HFFc6 (cell line): ENCODE measurements around the gene ZNF432. TPM values are rescaled to one million over a fixed set of nuclear protein-coding genes. Genes with fewer than 3 reads are reported as not detected.
"Not testable (repeated sequence)": the region's sequence is repeated elsewhere in the genome, so short reads cannot be mapped to it uniquely, and the experiment has no call there.

Experiments
- DNase-seq: peaks from one replicate; pipeline ENCODE4 v3.0.0-alpha.2; 2018
- H3K27ac Mint-ChIP-seq: 2 replicates; pipeline ENCODE4 v1.8.0; 2020; ENCODE audit warnings: mild to moderate bottlenecking, mixed read lengths
- H3K27me3 Mint-ChIP-seq: 2 replicates; pipeline ENCODE4 v1.8.0; 2021; ENCODE audit warnings: mild to moderate bottlenecking, moderate library complexity, mixed read lengths; ENCODE audit not compliant: insufficient read depth
- H3K36me3 Mint-ChIP-seq: 2 replicates; pipeline ENCODE4 v1.8.0; 2021; ENCODE audit warnings: low read depth, mixed read lengths
- H3K4me1 Mint-ChIP-seq: 2 replicates; pipeline ENCODE4 v1.8.0; 2020; ENCODE audit warnings: low read depth, mixed read lengths
- H3K4me3 Mint-ChIP-seq: 2 replicates; pipeline ENCODE4 v1.8.0; 2020; ENCODE audit warnings: mild to moderate bottlenecking, moderate library complexity, mixed read lengths
- H3K9me3 Mint-ChIP-seq: 2 replicates; pipeline ENCODE4 v1.8.0; 2020; ENCODE audit warnings: mild to moderate bottlenecking, mixed read lengths
- total RNA-seq, 6 experiments: library from RNA; stranded (reverse); fragmentation: NEBNext Ultra II Directional; extraction: Animal tissue kit (Norgen Biotek cat#: 25700); gene quantifications; 2 replicates in 1 of 6; 3 replicates in 5 of 6; pipeline ENCODE4 v1.2.3, GENCODE V29; 2021
- TF ChIP-seq, protein P1 (sequence below): fragments of 200-600 bp; sonication (generic); IDR thresholded peaks from 2 replicates; pipeline ENCODE4 v1.5.0; 2021; ENCODE audit warnings: antibody characterized with exemption, mild to moderate bottlenecking

ZNF432 gene
- total RNA-seq, 6 experiments from 2014 or later = 5.6 to 6.9 (median 6.7) TPM

DNA sequence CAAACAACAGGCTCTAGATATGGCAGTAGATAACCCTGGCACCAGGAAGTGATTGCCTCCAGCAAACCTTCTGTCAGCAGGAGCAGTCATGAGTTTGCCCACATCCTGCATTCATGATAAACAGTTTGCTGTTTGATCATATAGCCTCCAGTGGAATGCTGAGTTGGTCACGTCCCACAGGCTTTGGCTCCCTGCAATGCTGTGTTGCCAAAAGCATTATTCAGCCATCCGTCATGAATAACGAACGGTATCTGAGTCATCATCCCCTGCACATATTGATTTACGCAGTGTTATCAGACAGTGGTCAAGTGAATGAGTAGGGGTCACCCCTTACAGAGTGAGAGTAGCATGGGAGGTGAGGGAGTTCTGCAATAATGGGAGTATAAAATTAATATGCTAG, 21.9 kb upstream of the ZNF432 start:
- H3K36me3 Mint-ChIP-seq = peaks cover 96% of the 10 kb centered on the region
- H3K4me1 Mint-ChIP-seq = no peaks in the 10 kb centered on the region
- H3K4me3 Mint-ChIP-seq = no peak overlapping the region
- DNase-seq = no peak
- H3K27ac Mint-ChIP-seq = no peak overlapping the region
- TF ChIP-seq, protein P1, sequence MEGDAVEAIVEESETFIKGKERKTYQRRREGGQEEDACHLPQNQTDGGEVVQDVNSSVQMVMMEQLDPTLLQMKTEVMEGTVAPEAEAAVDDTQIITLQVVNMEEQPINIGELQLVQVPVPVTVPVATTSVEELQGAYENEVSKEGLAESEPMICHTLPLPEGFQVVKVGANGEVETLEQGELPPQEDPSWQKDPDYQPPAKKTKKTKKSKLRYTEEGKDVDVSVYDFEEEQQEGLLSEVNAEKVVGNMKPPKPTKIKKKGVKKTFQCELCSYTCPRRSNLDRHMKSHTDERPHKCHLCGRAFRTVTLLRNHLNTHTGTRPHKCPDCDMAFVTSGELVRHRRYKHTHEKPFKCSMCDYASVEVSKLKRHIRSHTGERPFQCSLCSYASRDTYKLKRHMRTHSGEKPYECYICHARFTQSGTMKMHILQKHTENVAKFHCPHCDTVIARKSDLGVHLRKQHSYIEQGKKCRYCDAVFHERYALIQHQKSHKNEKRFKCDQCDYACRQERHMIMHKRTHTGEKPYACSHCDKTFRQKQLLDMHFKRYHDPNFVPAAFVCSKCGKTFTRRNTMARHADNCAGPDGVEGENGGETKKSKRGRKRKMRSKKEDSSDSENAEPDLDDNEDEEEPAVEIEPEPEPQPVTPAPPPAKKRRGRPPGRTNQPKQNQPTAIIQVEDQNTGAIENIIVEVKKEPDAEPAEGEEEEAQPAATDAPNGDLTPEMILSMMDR = no peak
- no peaks in the 10 kb centered on the region for H3K27me3 Mint-ChIP-seq
- H3K9me3 Mint-ChIP-seq = peaks cover 99% of the 10 kb centered on the region

DNA sequence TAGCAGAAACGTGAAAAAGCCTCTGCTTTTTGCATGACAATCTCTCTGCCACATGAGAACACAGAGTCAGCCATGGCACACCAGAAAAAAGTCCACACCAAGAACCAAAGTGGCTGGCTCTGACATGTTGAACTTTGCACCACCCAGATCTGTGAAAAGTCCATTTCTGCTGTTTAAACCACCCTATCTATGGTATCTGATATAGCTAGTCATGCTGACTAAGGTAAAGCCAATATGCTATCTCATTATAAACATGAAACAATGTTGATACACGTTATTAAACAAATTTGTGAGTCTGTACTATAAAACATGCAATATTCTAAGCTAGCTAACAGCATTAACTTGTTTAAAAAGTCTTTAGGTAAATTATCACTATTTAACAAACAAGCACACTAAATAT, 21.0 kb upstream of the ZNF432 start:
- no peak for DNase-seq
- no peaks in the 10 kb centered on the region for H3K27me3 Mint-ChIP-seq
- H3K27ac Mint-ChIP-seq = no peak overlapping the region
- H3K36me3 Mint-ChIP-seq = peaks cover 95% of the 10 kb centered on the region
- TF ChIP-seq, protein P1 = no peak
- no peaks in the 10 kb centered on the region for H3K4me1 Mint-ChIP-seq
- peaks cover 99% of the 10 kb centered on the region for H3K9me3 Mint-ChIP-seq
- H3K4me3 Mint-ChIP-seq = no peak overlapping the region

DNA sequence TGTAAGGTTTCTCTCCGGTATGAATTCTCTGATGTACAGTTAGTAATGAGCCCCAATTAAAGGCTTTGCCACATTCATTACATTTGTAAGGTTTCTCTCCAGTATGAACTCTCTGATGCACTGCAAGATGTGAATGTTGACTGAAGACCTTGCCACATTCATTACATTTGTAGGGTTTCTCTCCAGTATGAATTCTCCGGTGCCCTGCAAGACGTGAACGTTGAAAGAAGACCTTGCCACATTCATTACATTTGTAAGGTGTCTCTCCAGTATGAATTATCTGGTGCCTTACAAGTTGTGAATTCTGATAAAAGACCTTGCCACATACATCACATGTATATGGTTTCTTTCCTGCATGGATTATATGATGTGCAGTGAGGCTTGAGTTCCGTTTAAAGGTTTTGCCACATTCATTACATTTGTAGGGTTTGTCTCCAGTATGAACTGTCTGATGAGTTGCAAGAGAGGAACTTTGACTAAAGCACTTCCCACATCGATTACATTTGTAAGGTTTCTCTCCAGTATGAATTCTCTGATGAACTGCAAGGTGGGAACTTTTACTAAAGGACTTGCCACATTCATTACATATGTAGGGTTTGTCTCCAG, 17.7 kb upstream of the ZNF432 start:
- H3K36me3 Mint-ChIP-seq = peaks cover 93% of the 10 kb centered on the region
- no peak for DNase-seq
- no peaks in the 10 kb centered on the region; the same call in 1 of the 2 replicates for H3K27me3 Mint-ChIP-seq
- TF ChIP-seq, protein P1 = no peak
- no peak overlapping the region for H3K4me3 Mint-ChIP-seq
- no peaks in the 10 kb centered on the region for H3K4me1 Mint-ChIP-seq
- H3K9me3 Mint-ChIP-seq = peaks cover 99% of the 10 kb centered on the region
- H3K27ac Mint-ChIP-seq = no peak overlapping the region

DNA sequence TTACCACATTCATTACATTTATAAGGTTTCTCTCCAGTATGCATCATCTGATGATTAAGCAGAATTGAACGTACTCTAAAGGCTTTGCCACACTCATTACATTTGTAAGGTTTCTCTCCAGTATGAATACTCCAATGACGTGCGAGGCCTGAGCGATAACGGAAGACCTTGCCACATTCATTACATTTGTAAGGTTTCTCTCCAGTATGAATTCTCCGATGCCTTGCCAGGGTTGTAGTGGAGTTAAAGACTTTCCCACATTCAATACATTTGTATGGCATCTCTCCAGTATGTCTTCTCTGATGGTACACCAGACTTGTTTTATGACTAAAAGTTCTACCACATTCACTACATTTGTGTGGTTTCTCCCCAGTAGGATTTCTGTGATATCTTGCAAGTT, 16.8 kb upstream of the ZNF432 start:
- no peaks in the 10 kb centered on the region for H3K4me1 Mint-ChIP-seq
- H3K9me3 Mint-ChIP-seq = peaks cover 99% of the 10 kb centered on the region
- no peak overlapping the region; the same call in 1 of the 2 replicates for H3K4me3 Mint-ChIP-seq
- H3K27ac Mint-ChIP-seq = no peak overlapping the region
- TF ChIP-seq, protein P1 = no peak
- H3K36me3 Mint-ChIP-seq = peaks cover 93% of the 10 kb centered on the region
- no peak for DNase-seq
- H3K27me3 Mint-ChIP-seq = no peaks in the 10 kb centered on the region; the same call in 1 of the 2 replicates

DNA sequence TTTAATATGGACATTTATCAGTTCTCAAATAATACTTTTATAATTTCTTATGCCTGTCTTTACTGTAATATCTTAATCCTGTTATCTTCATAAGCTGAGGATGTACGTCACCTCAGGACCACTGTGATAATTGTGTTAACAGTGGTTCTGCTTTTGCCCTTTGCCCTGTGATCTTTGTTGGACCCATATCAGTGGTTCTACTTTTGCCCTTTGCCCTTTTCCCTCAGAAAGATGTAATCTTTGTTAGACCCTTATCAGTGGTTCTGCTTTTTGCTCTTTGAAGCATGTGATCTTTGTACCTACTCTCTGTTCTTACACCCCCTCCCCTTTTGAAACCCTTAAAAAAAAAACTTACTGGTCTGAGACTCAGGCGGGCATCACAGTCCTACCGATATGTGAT, 7.8 kb upstream of the ZNF432 start:
- not testable (repeated sequence) for H3K4me1 Mint-ChIP-seq, DNase-seq, H3K27me3 Mint-ChIP-seq, H3K4me3 Mint-ChIP-seq, H3K27ac Mint-ChIP-seq
- Mint-ChIP-seq H3K36me3 (peaks cover 91% of the 10 kb centered on the region), H3K9me3 (peaks cover 89% of the 10 kb centered on the region)

DNA sequence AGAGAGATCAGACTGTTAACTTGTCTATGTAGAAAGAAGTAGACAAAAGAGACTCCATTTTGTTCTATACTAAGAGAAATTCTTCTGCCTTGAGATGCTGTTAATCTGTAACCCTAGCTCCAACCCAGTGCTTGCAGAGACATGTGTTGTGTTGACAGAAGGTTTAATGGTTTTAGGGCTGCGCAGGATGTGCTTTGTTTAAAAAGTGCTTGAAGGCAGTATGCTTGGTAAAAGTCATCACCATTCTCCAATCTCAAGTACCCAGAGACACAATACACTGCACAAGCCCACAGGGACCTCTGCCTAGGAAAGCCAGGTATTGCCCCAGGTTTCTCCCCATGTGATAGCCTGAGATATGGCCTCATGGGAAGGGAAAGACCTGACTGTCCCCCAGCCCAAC, 3.1 kb upstream of the ZNF432 start:
- not testable (repeated sequence) for DNase-seq, H3K4me3 Mint-ChIP-seq, H3K27me3 Mint-ChIP-seq, H3K27ac Mint-ChIP-seq
- H3K9me3 Mint-ChIP-seq = peaks cover 70% of the 10 kb centered on the region
- peaks cover 73% of the 10 kb centered on the region for H3K36me3 Mint-ChIP-seq
- H3K4me1 Mint-ChIP-seq = peaks cover 25% of the 10 kb centered on the region
